HL-60 (cell line): ENCODE results near the gene GSTT2.

Experiments
- POLR2AphosphoS5 ChIP-seq: IDR thresholded peaks from 2 replicates; pipeline ENCODE4 v1.6.1; 2012; ENCODE audit warnings: low read depth
- TF ChIP-seq, protein P1 (sequence below): IDR thresholded peaks from one replicate; pipeline ENCODE4 v1.5.1; 2011; ENCODE audit warnings: low read length, control low read depth, inconsistent platforms; ENCODE audit not compliant: insufficient read depth

DNA sequence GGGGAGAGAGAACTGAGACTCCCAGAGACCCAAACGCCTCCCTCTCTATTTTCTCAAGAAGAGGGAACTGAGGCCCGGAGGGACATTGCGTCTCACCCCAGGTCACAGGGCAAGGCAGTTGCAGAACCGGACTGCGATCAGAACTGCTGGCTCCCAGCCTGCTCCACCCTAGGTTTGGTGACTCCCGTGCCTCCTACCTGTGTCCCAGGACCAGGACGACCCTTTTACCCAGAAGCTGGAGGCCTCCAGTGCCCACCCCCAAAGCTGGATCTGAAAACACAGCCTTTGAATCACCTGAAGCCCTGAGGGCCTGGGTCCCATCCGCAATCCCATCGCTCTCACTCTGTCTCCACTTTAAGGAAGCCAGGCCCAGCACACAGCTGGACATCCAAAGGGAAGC is 24.0 kb downstream of the GSTT2 start:
- TF ChIP-seq, protein P1, sequence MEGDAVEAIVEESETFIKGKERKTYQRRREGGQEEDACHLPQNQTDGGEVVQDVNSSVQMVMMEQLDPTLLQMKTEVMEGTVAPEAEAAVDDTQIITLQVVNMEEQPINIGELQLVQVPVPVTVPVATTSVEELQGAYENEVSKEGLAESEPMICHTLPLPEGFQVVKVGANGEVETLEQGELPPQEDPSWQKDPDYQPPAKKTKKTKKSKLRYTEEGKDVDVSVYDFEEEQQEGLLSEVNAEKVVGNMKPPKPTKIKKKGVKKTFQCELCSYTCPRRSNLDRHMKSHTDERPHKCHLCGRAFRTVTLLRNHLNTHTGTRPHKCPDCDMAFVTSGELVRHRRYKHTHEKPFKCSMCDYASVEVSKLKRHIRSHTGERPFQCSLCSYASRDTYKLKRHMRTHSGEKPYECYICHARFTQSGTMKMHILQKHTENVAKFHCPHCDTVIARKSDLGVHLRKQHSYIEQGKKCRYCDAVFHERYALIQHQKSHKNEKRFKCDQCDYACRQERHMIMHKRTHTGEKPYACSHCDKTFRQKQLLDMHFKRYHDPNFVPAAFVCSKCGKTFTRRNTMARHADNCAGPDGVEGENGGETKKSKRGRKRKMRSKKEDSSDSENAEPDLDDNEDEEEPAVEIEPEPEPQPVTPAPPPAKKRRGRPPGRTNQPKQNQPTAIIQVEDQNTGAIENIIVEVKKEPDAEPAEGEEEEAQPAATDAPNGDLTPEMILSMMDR: no peak
- no peak for TF ChIP-seq POLR2AphosphoS5
